SK-N-SH (cell line): ENCODE data around the gene MYO18A.

Source experiments
- JUND ChIP-seq: IDR thresholded peaks from 2 replicates; pipeline ENCODE4 v1.4.0; 2012
- TF ChIP-seq, protein P1 (sequence below): fragments of 200-600 bp; sonication (generic); IDR thresholded peaks from 2 replicates; pipeline ENCODE4 v1.6.1; 2017; ENCODE audit warnings: antibody characterized with exemption, mild to moderate bottlenecking, moderate library complexity
- TF ChIP-seq, protein P2 (sequence below): fragments of 150-350 bp; IDR thresholded peaks from 2 replicates; pipeline ENCODE4 v1.6.1; 2017; ENCODE audit warnings: antibody characterized with exemption, low read length, low read depth, borderline replicate concordance

DNA sequence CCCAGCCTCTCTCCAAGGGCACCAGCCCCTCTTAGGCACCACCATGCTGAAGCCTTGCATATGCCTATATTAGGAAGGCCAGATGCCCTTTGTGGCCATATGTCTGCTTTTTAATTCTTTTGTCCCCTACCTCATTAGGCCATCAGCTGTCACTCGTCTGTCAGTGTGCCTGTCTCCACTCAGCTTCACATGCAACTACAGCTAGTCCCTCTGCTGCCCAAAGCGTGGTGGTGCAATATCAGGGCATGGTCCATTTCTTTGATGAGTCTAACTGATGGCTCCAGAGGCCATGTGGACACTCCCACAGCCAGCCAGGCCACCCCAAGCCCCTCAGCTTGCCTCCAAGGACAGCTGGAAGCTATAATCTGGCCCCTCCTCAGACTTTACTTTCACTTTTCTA lies 36.3 kb downstream of the MYO18A start:
- no peak for TF ChIP-seq JUND
- TF ChIP-seq, protein P1, sequence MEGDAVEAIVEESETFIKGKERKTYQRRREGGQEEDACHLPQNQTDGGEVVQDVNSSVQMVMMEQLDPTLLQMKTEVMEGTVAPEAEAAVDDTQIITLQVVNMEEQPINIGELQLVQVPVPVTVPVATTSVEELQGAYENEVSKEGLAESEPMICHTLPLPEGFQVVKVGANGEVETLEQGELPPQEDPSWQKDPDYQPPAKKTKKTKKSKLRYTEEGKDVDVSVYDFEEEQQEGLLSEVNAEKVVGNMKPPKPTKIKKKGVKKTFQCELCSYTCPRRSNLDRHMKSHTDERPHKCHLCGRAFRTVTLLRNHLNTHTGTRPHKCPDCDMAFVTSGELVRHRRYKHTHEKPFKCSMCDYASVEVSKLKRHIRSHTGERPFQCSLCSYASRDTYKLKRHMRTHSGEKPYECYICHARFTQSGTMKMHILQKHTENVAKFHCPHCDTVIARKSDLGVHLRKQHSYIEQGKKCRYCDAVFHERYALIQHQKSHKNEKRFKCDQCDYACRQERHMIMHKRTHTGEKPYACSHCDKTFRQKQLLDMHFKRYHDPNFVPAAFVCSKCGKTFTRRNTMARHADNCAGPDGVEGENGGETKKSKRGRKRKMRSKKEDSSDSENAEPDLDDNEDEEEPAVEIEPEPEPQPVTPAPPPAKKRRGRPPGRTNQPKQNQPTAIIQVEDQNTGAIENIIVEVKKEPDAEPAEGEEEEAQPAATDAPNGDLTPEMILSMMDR, result peak; percentile 55
- TF ChIP-seq, protein P2, sequence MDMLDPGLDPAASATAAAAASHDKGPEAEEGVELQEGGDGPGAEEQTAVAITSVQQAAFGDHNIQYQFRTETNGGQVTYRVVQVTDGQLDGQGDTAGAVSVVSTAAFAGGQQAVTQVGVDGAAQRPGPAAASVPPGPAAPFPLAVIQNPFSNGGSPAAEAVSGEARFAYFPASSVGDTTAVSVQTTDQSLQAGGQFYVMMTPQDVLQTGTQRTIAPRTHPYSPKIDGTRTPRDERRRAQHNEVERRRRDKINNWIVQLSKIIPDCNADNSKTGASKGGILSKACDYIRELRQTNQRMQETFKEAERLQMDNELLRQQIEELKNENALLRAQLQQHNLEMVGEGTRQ, result no peak
